Measurements from ENCODE around the gene RXRA. TPM values are rescaled to one million over a fixed set of nuclear protein-coding genes. Genes with fewer than 3 reads are reported as not detected.

Gene RXRA
- total RNA-seq, 4 donors from 2014 or later = 27.3 to 70.5 (median 58.6) TPM

DNA sequence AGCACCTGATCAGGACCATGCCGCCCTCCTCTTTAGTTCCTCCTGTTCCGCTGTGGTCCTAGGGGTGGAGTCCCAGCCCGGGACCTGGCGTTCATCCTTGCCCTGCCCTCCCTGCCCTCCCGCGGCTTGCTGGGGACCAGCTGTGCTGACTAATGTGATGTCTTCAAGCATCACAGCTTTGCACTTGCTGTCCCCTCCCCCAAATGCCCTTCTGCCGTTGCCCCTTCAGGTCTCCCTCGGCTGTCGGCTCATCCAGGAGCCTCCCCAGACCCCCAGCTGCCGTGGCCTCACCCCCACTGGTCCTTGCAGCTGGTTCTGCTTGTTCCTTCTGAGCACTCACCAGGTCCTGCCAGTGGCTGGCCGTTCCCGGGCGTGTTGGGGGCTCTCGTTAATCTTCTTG is 19.9 kb downstream of the RXRA start:
- H3K36me3 ChIP-seq = no peaks in the 10 kb centered on the region
- in situ Hi-C loops (cut with MboI; ENCODE audit: low pct_ligation_motif_present in 1 of 4, low pct_unique_long_range_greater_than_20kb in 1 of 4, low sequenced_read_pairs in 3 of 4) = no loop called here
- H3K27me3 ChIP-seq = no peaks in the 10 kb centered on the region
- intact Hi-C loops (cut with DNase I; ENCODE audit: low total_unique reads) = no loop called here
- WGBS, 2 donors (ENCODE audit: low coverage in 1 of 2) = 20 to 64% methylated on average over 1 to 14 of the region's 14 CpGs
- H3K9me3 ChIP-seq = no peaks in the 10 kb centered on the region
- peaks cover 34 to 77% (median 65%) of the 10 kb centered on the region in 4 donors for H3K4me1 ChIP-seq
- no peak overlapping the region for H3K27ac ChIP-seq
- H3K4me3 ChIP-seq = no peak overlapping the region
- DNase-seq = no peak
- TF ChIP-seq EP300 (IDR thresholded peaks at IDR 0.05; ENCODE audit: low read depth) = no peak
- TF ChIP-seq POLR2A (IDR thresholded peaks at IDR 0.05) = no peak
- no peak for TF ChIP-seq POLR2AphosphoS5 (IDR thresholded peaks at IDR 0.05)
- TF ChIP-seq, protein P1, sequence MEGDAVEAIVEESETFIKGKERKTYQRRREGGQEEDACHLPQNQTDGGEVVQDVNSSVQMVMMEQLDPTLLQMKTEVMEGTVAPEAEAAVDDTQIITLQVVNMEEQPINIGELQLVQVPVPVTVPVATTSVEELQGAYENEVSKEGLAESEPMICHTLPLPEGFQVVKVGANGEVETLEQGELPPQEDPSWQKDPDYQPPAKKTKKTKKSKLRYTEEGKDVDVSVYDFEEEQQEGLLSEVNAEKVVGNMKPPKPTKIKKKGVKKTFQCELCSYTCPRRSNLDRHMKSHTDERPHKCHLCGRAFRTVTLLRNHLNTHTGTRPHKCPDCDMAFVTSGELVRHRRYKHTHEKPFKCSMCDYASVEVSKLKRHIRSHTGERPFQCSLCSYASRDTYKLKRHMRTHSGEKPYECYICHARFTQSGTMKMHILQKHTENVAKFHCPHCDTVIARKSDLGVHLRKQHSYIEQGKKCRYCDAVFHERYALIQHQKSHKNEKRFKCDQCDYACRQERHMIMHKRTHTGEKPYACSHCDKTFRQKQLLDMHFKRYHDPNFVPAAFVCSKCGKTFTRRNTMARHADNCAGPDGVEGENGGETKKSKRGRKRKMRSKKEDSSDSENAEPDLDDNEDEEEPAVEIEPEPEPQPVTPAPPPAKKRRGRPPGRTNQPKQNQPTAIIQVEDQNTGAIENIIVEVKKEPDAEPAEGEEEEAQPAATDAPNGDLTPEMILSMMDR (IDR thresholded peaks at IDR 0.05) = no peak

DNA sequence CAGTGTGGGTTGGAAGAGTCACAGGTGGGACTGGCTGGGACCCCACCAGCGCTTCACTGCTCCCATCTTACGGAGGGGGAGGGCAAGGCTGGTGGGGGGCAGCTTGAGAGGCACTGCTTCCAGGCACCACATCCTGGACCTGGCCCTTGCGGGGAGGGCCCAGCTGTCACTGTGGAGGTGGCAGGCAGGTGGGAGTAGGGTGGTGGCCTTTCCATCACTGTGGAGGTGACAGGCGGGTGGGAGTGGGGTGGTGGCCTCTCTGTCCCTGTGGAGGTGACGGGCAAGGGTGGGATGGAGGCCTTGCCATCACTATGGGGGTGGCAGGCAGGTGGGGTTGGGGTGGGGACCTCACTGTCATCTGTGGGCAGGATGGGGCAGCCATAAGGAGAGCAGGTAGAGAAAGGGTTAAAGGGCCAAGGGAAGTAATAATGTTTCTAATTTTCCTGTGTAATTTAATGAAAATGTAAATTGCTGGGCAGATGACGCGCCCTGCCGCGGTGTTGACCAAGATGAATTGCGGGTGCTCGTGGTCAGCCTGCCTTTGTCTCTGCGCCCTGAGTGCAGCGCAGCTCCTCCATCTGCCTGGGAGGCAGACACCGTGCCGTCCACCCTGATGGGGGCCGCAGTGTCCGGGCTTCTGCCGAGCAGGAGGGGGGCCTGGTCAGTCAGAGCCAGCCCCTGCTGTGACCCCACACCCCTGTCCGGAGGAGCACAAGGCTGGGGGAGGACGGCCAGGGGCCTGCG is 20.8 kb downstream of the RXRA start:
- intact Hi-C loops (cut with DNase I; ENCODE audit: low total_unique reads) = no loop called here
- Histone ChIP-seq H3K9me3 (no peaks in the 10 kb centered on the region), H3K27me3 (no peaks in the 10 kb centered on the region), H3K4me3 (no peak overlapping the region), H3K27ac (no peak overlapping the region), H3K36me3 (no peaks in the 10 kb centered on the region), H3K4me1 (peaks cover 33 to 73% (median 56%) of the 10 kb centered on the region in 4 donors)
- TF ChIP-seq EP300 (IDR thresholded peaks at IDR 0.05; ENCODE audit: low read depth) (no peak), POLR2A (IDR thresholded peaks at IDR 0.05) (no peak), POLR2AphosphoS5 (IDR thresholded peaks at IDR 0.05) (no peak)
- TF ChIP-seq, protein P1 (IDR thresholded peaks at IDR 0.05) = no peak
- WGBS, 2 donors (ENCODE audit: low coverage in 1 of 2) = 87 to 100% methylated on average over 1 to 21 of the region's 21 CpGs
- in situ Hi-C loops (cut with MboI; ENCODE audit: low pct_ligation_motif_present in 1 of 4, low pct_unique_long_range_greater_than_20kb in 1 of 4, low sequenced_read_pairs in 3 of 4) = no loop called here
- DNase-seq = no peak

DNA sequence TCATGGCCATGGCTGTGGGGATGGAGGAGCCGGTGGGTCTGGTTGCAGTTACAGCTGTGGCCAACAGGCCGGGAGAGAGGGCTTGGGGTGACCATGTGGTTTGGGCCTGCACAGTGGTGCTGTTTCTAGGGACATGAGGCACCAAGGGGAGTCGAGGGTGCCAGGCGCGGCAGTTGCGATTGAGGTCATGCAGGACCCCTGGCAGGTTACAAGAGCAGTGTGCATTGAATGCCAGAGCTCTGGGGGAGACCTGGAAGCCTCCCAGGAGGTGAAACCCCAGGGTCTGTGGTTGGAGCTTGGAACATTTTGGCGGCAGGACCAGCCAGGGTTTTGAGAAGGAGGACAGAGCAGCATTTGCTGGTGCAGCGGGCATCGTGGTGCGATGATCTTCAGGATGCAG is 21.7 kb downstream of the RXRA start:
- Histone ChIP-seq H3K27ac (no peak overlapping the region), H3K9me3 (no peaks in the 10 kb centered on the region), H3K4me3 (no peak overlapping the region), H3K4me1 (peaks cover 26 to 72% (median 54%) of the 10 kb centered on the region in 4 donors), H3K36me3 (no peaks in the 10 kb centered on the region), H3K27me3 (no peaks in the 10 kb centered on the region)
- TF ChIP-seq POLR2AphosphoS5 (IDR thresholded peaks at IDR 0.05) (no peak), POLR2A (IDR thresholded peaks at IDR 0.05) (no peak), EP300 (IDR thresholded peaks at IDR 0.05; ENCODE audit: low read depth) (no peak)
- TF ChIP-seq, protein P1 (IDR thresholded peaks at IDR 0.05) = no peak
- in situ Hi-C loops (cut with MboI; ENCODE audit: low pct_ligation_motif_present in 1 of 4, low pct_unique_long_range_greater_than_20kb in 1 of 4, low sequenced_read_pairs in 3 of 4) (no loop called here), intact Hi-C loops (cut with DNase I; ENCODE audit: low total_unique reads) (no loop called here)
- DNase-seq = no peak
- WGBS, 2 donors (ENCODE audit: low coverage in 1 of 2) = 80 to 81% methylated on average over 2 to 10 of the region's 10 CpGs

DNA sequence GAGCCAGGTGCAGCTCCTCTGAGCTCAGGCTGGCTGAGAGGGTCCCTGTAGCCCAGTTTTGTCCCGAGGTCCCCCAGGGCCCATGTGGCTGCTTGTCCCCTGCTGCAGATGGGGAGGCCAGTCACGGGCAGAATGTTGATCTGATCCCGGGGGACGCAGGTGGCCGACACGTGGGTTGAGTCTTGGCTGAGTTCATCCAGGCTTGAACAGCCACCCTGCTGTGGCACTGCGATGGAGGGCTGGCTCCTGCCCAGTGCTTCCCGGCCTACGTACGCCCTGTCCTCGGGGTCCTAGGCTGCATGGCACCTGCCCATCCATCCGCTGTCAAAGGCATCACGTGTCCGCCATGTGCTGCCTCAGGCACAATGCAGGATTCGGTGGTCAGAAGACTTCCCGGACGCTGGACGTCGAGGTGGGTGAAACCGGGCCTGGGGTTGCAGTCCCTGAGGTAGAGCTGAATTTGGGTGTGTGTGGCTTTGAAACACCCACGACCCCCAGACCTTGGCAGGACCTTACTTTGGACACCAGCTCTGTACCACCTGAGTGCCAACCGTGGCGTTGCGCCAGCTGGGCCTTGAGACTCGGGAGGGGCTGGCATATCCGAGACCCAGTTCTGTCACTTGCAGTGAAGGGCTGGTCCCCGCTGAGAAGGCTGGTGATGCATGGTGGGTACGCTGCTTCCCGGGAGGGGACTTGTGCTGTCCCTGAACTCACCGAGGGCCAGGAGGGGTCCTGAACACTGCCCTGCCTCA is 22.3 kb downstream of the RXRA start:
- in situ Hi-C loops (cut with MboI; ENCODE audit: low pct_ligation_motif_present in 1 of 4, low pct_unique_long_range_greater_than_20kb in 1 of 4, low sequenced_read_pairs in 3 of 4) (no loop called here), intact Hi-C loops (cut with DNase I; ENCODE audit: low total_unique reads) (no loop called here)
- H3K4me1 ChIP-seq = peaks cover 25 to 67% (median 48%) of the 10 kb centered on the region in 4 donors
- no peaks in the 10 kb centered on the region for H3K27me3 ChIP-seq
- H3K27ac ChIP-seq = no peak overlapping the region
- no peaks in the 10 kb centered on the region for H3K9me3 ChIP-seq
- no peak for DNase-seq
- WGBS, 2 donors (ENCODE audit: low coverage in 1 of 2) = 82% methylated on average over 28 of the region's 30 CpGs; no CpG with 5 or more reads in 1 of the 2 donors
- H3K36me3 ChIP-seq = no peaks in the 10 kb centered on the region
- H3K4me3 ChIP-seq = no peak overlapping the region
- TF ChIP-seq POLR2AphosphoS5 (IDR thresholded peaks at IDR 0.05) (no peak), EP300 (IDR thresholded peaks at IDR 0.05; ENCODE audit: low read depth) (no peak), POLR2A (IDR thresholded peaks at IDR 0.05) (no peak)
- TF ChIP-seq, protein P1 (IDR thresholded peaks at IDR 0.05) = no peak

All from transverse colon (tissue), 4 donors.